Stimulated activated naive B cell treated with anti-CD40 and anti-IgM and Interleukin-4, amounts not matched to agents 10 μg/mL and 1 μg/mL and 100 μg/mL, for 72 hours (primary cell): Measurements from ENCODE around the gene UBR4.
"Not testable (repeated sequence)": the region's sequence is repeated elsewhere in the genome, so short reads cannot be mapped to it uniquely, and the experiment has no call there.

ENCODE experiments used
- ATAC-seq, 2 donors: fragments of 150-1000 bp; cut with Tn5 transposase; replicated peaks; 2 replicates each; pipeline ENCODE4 v1.10.0; 2021; ENCODE audit warnings: moderate library complexity in 1 of 2
- DNase-seq: peaks from one replicate; pipeline ENCODE4 v3.0.0; 2021
- H3K27ac Mint-ChIP-seq: one replicate; pipeline ENCODE4 v1.8.0; 2022; ENCODE audit warnings: mild to moderate bottlenecking, mixed read lengths
- H3K27me3 Mint-ChIP-seq, 2 donors: one replicate each; pipeline ENCODE4 v1.8.0; 2022; ENCODE audit warnings: mixed read lengths in 2 of 2
- H3K36me3 Mint-ChIP-seq, 2 donors: one replicate each; pipeline ENCODE4 v1.8.0; 2022; ENCODE audit warnings: mixed read lengths in 2 of 2, mild to moderate bottlenecking in 1 of 2
- H3K4me1 Mint-ChIP-seq, 2 donors: one replicate each; pipeline ENCODE4 v1.8.0; 2022; ENCODE audit warnings: mixed read lengths in 2 of 2, mild to moderate bottlenecking in 1 of 2
- H3K4me3 Mint-ChIP-seq, 2 donors: one replicate each; pipeline ENCODE4 v1.8.0; 2022; ENCODE audit warnings: mild to moderate bottlenecking in 2 of 2, mixed read lengths in 2 of 2, moderate library complexity in 1 of 2
- H3K9me3 Mint-ChIP-seq, 2 donors: one replicate each; pipeline ENCODE4 v1.8.0; 2022; ENCODE audit warnings: mixed read lengths in 2 of 2, mild to moderate bottlenecking in 1 of 2

Gene UBR4

DNA sequence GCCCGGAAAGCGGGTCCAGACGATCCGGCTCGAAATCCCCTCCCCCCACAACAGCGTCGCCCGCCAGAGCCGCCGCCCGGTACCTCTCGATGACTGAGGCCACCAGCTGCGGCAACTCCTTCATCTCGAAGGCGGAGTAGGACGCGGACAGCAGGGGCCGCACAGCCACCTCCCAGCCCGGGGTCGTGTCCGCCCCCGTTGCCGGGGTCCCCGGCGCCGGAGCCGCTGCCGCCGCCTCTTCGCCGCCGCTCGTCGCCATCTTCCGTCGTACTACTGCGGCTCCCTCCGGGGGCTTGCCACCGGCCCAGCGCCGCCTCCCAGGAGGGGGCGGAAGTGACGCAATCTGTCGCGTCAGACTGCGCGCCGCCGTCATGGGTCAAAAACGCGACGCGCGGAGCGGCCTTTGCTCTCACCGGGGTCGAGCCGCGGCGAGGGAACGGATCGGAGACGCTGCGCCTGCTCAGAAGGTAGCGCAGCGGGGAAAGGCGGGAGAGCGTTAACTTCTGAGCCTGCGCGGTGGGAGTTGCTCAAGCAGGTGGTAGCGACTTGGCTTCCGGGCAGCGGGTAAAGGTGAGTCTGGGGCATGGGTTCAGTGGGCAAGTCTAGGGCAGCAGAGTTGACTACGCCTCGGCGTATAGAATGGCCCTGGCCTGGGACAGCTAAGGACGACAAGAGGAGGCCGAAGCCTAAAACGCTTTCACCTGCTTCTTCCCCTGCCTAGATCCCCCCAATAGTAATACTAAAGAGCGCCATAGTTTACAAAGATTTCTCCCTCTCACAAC lies at the start of gene UBR4:
Gene UBR4, minus strand, starts transcription at position 277 of the 782 bp plus-strand sequence. Its CDS starts 18 bp downstream, at position 259.
- H3K4me3 Mint-ChIP-seq, result peak within 1 kb of the TSS; percentile 87 to 92
- DNase-seq, result peak; percentile 95
- peaks cover 10 to 31% of the 10 kb centered on the region in 2 donors for H3K36me3 Mint-ChIP-seq
- H3K27me3 Mint-ChIP-seq, result no peaks in the 10 kb centered on the region
- no peaks in the 10 kb centered on the region for H3K9me3 Mint-ChIP-seq
- peaks cover 26 to 64% of the 10 kb centered on the region in 2 donors for H3K4me1 Mint-ChIP-seq
- H3K27ac Mint-ChIP-seq, result peak within 1 kb of the TSS; percentile 94
- peak; percentile 86 to 91 for ATAC-seq

DNA sequence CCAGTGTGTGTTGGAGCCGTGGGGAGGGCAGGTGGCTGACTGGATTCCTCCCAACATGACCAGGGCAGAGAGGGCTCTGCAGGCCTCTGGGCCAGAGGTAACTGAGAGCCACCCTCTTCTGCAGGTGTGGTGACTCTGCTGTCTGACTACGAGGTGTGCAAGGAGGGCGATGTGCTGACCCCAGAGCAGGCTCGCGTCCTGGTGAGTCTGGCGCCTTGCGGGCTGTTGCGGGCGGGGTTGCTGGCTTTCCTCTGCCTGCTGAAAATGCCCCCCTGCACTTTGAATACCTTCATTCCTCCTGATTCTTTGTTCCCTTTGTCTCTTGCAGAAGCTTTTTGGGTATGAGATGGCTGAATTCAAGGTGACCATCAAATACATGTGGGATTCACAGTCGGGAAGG lies 48.3 kb upstream of the UBR4 start:
- Mint-ChIP-seq H3K27me3 (no peaks in the 10 kb centered on the region), H3K4me3 (no peak overlapping the region), H3K36me3 (peaks cover 36 to 47% of the 10 kb centered on the region in 2 donors), H3K27ac (peak overlapping the region; percentile 73), H3K9me3 (no peaks in the 10 kb centered on the region), H3K4me1 (peaks cover 14 to 20% of the 10 kb centered on the region in 2 donors)
- ATAC-seq, result no peak
- no peak for DNase-seq

DNA sequence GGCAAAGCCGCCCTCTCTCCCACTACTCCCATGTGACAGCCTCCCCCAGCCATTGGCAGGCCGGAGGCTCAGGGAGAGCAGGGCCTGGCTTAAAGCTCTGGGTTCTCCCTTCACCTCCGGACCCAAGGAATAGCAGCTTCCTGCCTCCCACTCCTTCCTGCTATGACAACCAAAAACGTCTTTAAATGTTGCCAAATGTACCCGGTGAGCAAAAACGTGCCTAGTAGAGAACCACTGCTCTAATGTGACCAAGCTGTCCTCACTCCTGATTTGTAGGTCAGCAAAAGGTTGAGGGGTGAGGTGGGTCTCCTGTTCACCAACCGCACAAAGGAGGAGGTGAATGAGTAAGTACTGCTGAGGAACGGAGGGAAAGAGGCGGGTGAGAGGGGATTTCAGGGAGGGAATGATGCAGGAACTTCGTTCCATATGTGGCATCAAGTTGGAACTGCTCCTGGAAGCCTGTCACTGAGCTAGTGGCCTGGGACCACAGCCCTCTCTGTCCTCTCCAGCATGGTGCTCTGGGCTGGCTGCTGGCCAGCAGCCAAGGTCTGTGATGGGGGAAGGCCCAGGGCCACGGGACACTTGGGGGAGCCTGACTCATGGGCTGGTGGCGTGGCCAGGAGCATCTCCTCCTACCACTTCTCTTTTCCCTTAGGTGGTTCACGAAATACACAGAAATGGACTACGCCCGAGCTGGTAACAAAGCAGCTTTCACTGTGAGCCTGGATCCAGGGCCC lies 47.3 kb upstream of the UBR4 start:
- no peak for DNase-seq
- peak; percentile 42 to 45 for ATAC-seq
- Mint-ChIP-seq H3K36me3 (peaks cover 36 to 53% of the 10 kb centered on the region in 2 donors), H3K4me3 (no peak overlapping the region), H3K4me1 (peaks cover 20 to 27% of the 10 kb centered on the region in 2 donors), H3K9me3 (no peaks in the 10 kb centered on the region), H3K27me3 (no peaks in the 10 kb centered on the region), H3K27ac (peak overlapping the region; percentile 73)

DNA sequence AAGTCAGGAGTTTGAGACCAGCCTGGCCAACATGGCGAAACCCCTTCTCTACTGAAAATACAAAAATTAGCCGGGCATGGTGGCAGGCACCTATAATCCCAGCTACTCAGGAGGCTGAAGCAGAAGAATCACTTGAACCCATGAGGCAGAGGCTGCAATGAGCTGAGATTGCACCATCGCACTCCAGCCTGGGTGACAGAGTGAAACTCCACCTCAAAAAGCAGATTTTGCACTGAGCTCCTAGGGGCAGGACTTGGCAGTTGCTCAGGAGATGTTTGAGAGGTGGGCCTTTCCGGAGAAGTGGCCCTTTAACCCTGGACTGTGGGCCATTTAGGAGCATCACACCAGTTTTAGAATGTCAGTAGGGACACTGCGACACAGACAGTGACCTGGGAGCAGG lies 46.2 kb upstream of the UBR4 start:
- not testable (repeated sequence) for ATAC-seq, DNase-seq, H3K27ac Mint-ChIP-seq, H3K9me3 Mint-ChIP-seq, H3K4me3 Mint-ChIP-seq, H3K27me3 Mint-ChIP-seq
- Mint-ChIP-seq H3K36me3 (peaks cover 36 to 57% of the 10 kb centered on the region in 2 donors), H3K4me1 (peaks cover 22 to 27% of the 10 kb centered on the region in 2 donors)

DNA sequence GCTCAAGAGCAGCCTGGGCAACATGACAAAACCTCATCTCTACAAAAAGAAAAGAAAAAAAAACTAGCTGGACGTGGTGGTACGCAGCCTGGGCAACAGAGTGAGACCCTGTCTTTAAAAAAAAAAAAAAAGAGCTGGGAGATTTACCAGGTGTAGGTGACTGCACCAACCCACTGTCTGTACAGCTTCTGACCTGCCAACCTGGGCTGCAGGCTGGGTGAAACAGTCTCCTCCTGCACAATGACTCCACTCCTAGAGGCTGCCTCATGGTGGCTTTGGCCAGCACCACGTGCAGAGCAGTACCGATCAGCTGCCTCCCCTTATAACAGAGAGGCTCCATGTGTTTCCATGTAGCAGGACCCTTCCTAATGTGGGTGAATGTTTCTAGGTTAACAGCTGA lies 45.2 kb upstream of the UBR4 start:
- Mint-ChIP-seq H3K9me3 (no peaks in the 10 kb centered on the region), H3K4me3 (no peak overlapping the region), H3K27ac (no peak overlapping the region), H3K36me3 (peaks cover 33 to 53% of the 10 kb centered on the region in 2 donors), H3K27me3 (no peaks in the 10 kb centered on the region), H3K4me1 (peaks cover 26 to 30% of the 10 kb centered on the region in 2 donors)
- ATAC-seq, result no peak
- no peak for DNase-seq

DNA sequence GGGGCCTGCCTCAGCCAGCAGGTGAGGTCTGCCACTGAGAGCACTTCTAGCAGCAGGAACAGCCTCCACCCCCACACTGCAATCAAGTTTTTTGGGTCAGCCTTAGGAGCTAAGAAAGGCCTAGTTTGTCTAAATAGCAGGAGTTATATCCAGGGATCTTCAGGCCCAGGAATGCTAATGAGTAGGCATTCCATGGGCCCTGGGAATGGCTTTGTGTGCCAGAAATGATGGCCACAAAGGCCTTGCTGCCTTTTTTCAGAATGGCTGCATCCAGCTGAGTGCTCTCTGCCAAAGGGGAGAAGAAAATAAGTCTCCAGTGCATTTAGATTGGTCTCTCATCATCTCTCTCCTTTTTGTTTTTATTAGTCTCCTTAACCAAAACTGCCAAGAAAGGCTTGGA lies 44.4 kb upstream of the UBR4 start:
- ATAC-seq (no peak), DNase-seq (no peak)
- peak overlapping the region; percentile 76 for H3K27ac Mint-ChIP-seq
- H3K4me1 Mint-ChIP-seq, result peaks cover 27 to 30% of the 10 kb centered on the region in 2 donors
- no peaks in the 10 kb centered on the region for H3K27me3 Mint-ChIP-seq
- H3K4me3 Mint-ChIP-seq, result no peak overlapping the region
- no peaks in the 10 kb centered on the region for H3K9me3 Mint-ChIP-seq
- H3K36me3 Mint-ChIP-seq, result peaks cover 26 to 44% of the 10 kb centered on the region in 2 donors

DNA sequence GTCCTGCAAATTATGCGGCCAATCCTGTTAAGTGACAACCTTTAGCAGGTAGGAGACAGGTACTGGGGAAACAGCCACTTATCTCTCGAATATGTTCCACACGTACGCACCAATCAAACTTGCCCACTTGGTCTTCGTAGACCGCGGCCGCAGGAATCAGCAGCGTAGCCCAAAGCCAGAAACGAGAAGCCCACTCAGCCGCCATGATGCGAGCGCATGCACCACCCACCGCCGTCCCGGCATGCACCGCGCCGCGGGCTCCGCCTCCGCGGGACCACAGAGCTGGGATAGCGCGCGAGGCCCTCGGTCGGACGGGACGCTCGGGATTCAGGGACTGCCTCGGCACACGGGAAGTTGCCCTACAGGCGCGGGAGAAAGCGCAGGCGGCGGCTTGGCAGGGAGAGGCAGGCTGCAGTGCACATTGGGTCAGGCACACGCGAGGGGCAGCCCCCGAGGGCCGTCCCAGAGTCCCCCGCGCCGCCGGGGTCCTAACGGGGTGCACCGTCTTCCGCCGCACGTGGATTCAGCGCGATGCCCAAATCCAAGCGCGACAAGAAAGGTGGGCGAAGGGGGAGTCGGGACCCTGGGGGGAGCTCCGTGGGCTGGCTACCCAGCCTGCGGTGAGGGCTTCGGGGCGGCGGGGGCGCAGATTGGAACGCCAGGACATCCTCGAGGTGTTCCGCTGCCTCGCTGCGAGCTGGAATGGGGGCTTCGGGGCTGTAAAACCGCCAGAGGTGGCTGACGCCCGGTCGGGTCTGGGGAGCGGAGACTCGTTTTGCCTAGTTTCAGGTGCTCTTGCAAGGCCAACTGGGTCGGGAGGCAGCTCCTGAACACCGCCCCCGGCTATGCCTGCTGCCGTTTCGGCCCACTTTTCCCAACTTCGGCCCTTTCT lies 41.5 kb upstream of the UBR4 start, which contains the start of the genes EMC1 and MRTO4:
Gene EMC1, minus strand, starts transcription at position 220 of the 892 bp plus-strand sequence. Its CDS starts 15 bp downstream, at position 205.
Gene MRTO4, plus strand, starts transcription at position 501 of the 892 bp plus-strand sequence. Its CDS starts 31 bp downstream, at position 532.
- peaks cover 22 to 30% of the 10 kb centered on the region in 2 donors for H3K4me1 Mint-ChIP-seq
- peak within 1 kb of the TSS; percentile 98 for H3K4me3 Mint-ChIP-seq
- peaks cover 6 to 26% of the 10 kb centered on the region in 2 donors for H3K36me3 Mint-ChIP-seq
- H3K27me3 Mint-ChIP-seq, result no peaks in the 10 kb centered on the region
- peak; percentile 90 to 94 for ATAC-seq
- no peaks in the 10 kb centered on the region for H3K9me3 Mint-ChIP-seq
- peak; percentile 89 for DNase-seq
- H3K27ac Mint-ChIP-seq, result peak within 1 kb of the TSS; percentile 99

DNA sequence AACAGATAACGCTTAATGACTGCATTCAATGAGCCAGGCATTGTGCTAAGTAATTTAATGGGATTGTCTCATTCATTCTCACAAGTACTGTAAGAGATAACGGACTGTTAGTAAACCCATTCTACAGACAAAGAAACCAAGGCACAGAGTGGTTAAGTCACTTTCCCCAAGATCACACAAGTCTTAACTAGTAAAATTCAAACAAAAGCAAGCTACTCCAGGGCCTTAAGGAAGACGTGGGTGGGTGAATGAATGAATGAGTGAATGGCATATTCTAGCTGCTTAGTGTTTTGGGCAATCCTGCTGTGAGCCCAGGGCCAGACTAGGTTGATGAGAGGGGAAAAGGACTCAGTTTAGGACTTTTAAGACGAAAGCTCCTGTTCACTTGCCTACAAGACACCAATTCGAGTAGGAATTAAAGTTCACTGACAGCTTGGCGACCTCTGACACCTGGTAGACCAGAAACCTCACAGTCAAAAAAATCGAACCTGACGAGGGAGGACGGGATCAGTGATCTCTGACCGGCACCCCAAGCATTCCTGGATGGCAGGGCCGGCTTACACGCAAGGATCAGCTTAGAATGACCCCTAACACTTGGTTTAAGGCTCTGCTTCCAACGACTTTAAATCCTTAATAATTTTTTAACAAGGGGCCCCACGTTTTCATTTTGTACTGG lies 40.7 kb upstream of the UBR4 start:
- peak overlapping the region; percentile 98 for H3K4me3 Mint-ChIP-seq

DNA sequence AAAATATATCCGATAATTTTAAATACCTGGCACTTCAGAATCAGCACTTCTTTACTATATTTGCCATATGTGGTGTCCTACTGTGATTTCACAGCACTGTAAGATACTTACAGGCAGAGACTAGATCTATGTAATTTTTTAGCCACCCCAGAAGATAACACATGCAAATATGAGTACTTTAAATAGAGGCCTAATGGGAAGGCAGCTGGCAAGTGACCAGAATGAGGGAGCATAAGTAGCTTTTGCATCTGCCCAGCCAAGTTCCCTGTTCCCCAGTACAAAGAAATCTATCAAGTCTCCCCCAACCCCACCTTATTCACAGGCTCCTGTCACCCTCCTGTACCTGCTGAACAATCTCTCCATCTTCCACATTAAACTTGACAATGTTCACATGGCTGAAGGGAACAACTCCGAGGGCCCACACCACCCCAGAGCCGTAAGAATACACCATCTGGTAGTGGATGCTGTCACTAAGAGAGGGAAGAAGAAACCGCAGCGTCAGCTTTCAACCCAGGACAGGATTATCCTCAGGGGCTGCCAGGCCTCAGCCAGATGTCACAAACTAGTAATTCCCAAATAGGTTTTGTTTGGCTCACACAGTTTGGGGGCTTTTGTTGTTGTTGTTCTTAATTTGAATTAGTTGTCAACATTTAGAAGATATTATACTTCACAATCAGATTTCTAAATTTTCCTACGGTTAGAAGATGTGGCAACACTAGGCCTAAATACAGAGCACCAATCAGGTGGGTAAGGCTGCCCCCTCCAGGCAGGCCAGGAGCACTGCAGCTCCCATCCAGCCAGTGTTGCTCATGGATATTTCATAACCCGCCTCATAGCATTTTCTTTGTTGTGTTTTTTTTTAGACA lies 30.8 kb upstream of the UBR4 start:
- no peaks in the 10 kb centered on the region for H3K27me3 Mint-ChIP-seq
- no peaks in the 10 kb centered on the region for H3K4me1 Mint-ChIP-seq
- H3K4me3 Mint-ChIP-seq, result no peak overlapping the region
- no peak overlapping the region for H3K27ac Mint-ChIP-seq
- no peaks in the 10 kb centered on the region for H3K9me3 Mint-ChIP-seq
- DNase-seq (peak; percentile 31), ATAC-seq (peak; percentile 84 to 92)
- H3K36me3 Mint-ChIP-seq, result peaks cover 48 to 61% of the 10 kb centered on the region in 2 donors

More for the DNA sequence above, 40.7 kb upstream of the UBR4 start:
- no peak for DNase-seq
- H3K36me3 Mint-ChIP-seq, result peaks cover 6 to 23% of the 10 kb centered on the region in 2 donors
- peaks cover 22 to 30% of the 10 kb centered on the region in 2 donors for H3K4me1 Mint-ChIP-seq
- no peak for ATAC-seq
- H3K27ac Mint-ChIP-seq, result peak overlapping the region; percentile 99
- no peaks in the 10 kb centered on the region for H3K27me3 Mint-ChIP-seq
- H3K9me3 Mint-ChIP-seq, result no peaks in the 10 kb centered on the region

DNA sequence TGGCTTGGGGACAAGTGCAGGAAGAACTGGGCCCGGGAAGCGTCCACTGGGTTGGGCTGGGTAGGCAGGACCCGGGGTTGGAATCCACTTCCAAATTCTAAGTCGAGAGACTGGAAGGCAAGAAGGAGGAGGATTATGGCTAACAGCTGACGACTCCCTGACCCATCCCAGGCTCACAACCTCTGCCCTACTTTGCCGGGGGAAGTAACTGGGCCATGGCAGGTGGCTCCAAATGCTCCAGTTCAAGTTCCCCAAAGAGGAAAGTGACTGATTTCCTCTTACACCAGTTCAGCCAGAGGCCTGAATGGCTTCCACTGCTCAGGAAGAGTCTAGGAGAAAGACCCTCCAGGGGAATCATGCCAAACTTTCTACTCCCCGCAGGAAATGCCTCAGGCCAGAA lies 29.8 kb upstream of the UBR4 start:
- no peak overlapping the region for H3K27ac Mint-ChIP-seq
- peaks cover 51 to 63% of the 10 kb centered on the region in 2 donors for H3K36me3 Mint-ChIP-seq
- H3K27me3 Mint-ChIP-seq, result no peaks in the 10 kb centered on the region
- DNase-seq, result no peak
- H3K4me1 Mint-ChIP-seq, result no peaks in the 10 kb centered on the region
- no peaks in the 10 kb centered on the region for H3K9me3 Mint-ChIP-seq
- no peak for ATAC-seq
- H3K4me3 Mint-ChIP-seq, result no peak overlapping the region

DNA sequence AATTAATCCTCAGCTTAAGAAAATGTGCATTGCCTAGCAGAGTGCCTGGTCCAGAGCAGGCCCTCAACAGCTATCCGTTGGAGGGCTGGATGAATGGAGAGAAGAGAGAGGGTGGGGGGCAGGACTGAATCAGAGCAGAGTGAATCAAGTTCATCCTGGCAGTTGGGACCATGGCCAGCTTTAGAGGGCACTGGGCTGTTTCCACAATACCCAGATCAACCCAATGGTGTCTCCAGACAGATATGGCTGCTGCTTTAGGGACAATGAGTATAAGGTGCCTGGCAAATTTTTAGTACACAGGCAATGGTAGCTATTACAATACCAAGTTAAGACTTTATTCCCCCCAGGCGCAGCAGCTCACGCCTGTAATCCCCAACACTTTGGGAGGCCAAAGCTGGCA lies 24.2 kb upstream of the UBR4 start:
- DNase-seq (no peak), ATAC-seq (no peak)
- no peak overlapping the region for H3K27ac Mint-ChIP-seq
- no peaks in the 10 kb centered on the region for H3K4me1 Mint-ChIP-seq
- H3K27me3 Mint-ChIP-seq, result no peaks in the 10 kb centered on the region
- no peak overlapping the region for H3K4me3 Mint-ChIP-seq
- peaks cover 30 to 50% of the 10 kb centered on the region in 2 donors for H3K36me3 Mint-ChIP-seq
- H3K9me3 Mint-ChIP-seq, result no peaks in the 10 kb centered on the region

DNA sequence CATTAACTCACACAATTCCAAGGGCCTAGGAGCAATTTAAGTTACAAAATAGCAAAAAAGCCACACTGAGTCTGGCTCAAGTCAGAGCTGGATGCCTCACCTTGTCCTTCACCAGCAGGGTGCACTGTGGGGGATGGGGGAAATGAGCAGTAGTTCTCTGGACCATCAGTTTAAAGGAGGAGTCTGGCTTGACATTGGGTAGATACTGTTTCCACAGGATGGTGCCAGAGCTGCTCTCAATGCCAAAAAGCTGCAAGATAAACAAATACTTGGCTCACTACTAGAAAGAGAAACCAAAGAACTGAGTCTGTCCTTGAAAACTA lies 22.4 kb upstream of the UBR4 start:
- no peaks in the 10 kb centered on the region for H3K9me3 Mint-ChIP-seq
- H3K27me3 Mint-ChIP-seq, result no peaks in the 10 kb centered on the region
- no peaks in the 10 kb centered on the region for H3K4me1 Mint-ChIP-seq
- H3K4me3 Mint-ChIP-seq, result no peak overlapping the region
- peak in 1 of 2 donors; percentile 33 for ATAC-seq
- no peak overlapping the region for H3K27ac Mint-ChIP-seq
- H3K36me3 Mint-ChIP-seq, result peaks cover 23 to 45% of the 10 kb centered on the region in 2 donors
- no peak for DNase-seq
